Thyroid gland (tissue), 4 donors: ENCODE data around the gene TRRAP.

Experiments used
- POLR2A ChIP-seq, 2 donors: fragments of 450-650 bp; IDR thresholded peaks; one replicate each; pipeline ENCODE4 v1.6.1; 2017; ENCODE audit warnings: antibody characterized with exemption in 2 of 2, mild to moderate bottlenecking in 2 of 2, moderate library complexity in 1 of 2
- TF ChIP-seq, protein P1 (sequence below), 6 experiments: fragments of 200-600 bp in 3 of 6; fragments of 450-650 bp in 3 of 6; sonication (generic) in 3 of 6; IDR thresholded peaks; one replicate each; pipeline ENCODE4 v1.5.1; 2016 to 2019; ENCODE audit warnings: antibody characterized with exemption in 6 of 6, mild to moderate bottlenecking in 2 of 6, inconsistent platforms in 1 of 6, moderate library complexity in 1 of 6

DNA sequence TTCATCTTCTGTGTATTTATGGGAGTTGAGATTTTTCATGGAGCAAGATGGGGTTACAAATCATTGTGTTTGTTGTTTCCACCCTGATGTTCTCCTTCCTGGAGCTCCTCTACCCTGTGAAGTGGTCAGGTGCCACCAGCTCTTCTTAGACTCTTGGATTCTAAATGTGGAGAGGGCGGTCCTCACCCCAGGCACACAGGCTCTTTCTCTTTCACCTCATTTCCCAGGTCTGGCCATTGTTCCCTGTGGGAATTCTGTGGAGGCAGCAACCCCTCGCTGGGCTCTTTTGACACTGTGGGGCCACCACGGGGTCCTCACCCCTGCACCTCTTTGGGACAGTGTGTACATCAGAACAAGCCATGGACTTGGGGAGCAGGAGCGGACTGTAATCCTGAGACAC, 95.9 kb downstream of the TRRAP start:
- TF ChIP-seq, protein P1, sequence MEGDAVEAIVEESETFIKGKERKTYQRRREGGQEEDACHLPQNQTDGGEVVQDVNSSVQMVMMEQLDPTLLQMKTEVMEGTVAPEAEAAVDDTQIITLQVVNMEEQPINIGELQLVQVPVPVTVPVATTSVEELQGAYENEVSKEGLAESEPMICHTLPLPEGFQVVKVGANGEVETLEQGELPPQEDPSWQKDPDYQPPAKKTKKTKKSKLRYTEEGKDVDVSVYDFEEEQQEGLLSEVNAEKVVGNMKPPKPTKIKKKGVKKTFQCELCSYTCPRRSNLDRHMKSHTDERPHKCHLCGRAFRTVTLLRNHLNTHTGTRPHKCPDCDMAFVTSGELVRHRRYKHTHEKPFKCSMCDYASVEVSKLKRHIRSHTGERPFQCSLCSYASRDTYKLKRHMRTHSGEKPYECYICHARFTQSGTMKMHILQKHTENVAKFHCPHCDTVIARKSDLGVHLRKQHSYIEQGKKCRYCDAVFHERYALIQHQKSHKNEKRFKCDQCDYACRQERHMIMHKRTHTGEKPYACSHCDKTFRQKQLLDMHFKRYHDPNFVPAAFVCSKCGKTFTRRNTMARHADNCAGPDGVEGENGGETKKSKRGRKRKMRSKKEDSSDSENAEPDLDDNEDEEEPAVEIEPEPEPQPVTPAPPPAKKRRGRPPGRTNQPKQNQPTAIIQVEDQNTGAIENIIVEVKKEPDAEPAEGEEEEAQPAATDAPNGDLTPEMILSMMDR (IDR thresholded peaks at IDR 0.05), result no peak
- no peak for TF ChIP-seq POLR2A (IDR thresholded peaks at IDR 0.05)
